Islet precursor cell (in vitro differentiated cells): ENCODE measurements around the gene TRIM34.
"Not testable (repeated sequence)": the region's sequence is repeated elsewhere in the genome, so short reads cannot be mapped to it uniquely, and the experiment has no call there.

ENCODE experiments used
- DNase-seq: peaks from one replicate; pipeline ENCODE4 v3.0.0-alpha.2; 2018

TRIM34 gene, protein sequence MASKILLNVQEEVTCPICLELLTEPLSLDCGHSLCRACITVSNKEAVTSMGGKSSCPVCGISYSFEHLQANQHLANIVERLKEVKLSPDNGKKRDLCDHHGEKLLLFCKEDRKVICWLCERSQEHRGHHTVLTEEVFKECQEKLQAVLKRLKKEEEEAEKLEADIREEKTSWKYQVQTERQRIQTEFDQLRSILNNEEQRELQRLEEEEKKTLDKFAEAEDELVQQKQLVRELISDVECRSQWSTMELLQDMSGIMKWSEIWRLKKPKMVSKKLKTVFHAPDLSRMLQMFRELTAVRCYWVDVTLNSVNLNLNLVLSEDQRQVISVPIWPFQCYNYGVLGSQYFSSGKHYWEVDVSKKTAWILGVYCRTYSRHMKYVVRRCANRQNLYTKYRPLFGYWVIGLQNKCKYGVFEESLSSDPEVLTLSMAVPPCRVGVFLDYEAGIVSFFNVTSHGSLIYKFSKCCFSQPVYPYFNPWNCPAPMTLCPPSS

GRCh38 chr11:5624489-5625279 is at the start of gene TRIM34:
TRIM34 (plus strand) TSS chr11:5625001; CDS start chr11:5632332, 7,331 bp downstream.
- DNase-seq = peak; percentile 64

DNA sequence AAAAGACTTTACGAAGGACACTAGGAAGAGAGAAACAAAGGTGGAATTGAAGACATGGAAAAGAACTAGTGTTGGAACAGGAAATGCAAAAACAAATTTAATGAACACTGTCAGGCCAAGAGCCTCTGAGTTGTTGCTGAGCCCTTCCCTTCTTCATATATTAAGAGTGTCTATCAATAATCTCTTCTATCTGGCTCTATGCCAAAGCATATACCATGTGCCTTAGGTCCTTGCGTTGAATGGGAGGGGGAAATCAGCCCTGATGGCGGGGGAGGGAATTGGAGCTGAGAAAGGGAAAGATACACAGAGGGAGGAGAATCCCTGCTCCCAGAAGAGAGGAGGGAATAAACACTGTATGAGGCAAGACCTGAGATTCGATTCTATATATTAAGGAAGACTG is 49.6 kb upstream of the TRIM34 start:
- no peak for DNase-seq

GRCh38 chr11:5577101-5577500 is 47.7 kb upstream of the TRIM34 start:
- no peak for DNase-seq

DNA sequence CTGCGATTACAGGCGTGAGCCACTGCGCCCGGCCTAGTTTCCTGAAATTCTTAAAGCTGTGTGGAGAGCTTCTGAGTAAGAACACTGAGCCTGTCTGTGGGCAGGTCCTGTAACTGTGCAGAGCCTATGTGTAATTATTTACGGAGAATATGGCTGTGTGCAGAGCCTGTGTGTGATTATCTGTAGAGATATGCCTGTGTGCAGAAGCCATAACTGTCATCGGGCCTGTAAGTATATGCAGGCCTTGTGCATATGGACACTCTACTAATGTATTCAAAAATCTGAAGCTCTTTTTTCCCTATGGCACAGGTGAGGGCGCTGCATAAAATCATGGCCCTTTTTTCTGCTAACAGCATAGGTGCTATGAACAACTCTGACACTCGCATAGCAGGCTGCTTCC is 44.2 kb upstream of the TRIM34 start, which contains the start of gene OR52B6:
TSS of gene OR52B6 (plus strand) at position 301 of the 400 bp plus-strand sequence. CDS start at position 301, 0 bp downstream.
- no peak for DNase-seq

DNA sequence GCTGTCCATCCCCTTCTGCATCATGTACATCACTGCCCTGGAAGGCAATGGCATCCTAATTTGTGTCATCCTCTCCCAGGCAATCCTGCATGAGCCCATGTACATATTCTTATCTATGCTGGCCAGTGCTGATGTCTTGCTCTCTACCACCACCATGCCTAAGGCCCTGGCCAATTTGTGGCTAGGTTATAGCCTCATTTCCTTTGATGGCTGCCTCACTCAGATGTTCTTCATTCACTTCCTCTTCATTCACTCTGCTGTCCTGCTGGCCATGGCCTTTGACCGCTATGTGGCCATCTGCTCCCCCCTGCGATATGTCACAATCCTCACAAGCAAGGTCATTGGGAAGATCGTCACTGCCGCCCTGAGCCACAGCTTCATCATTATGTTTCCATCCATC is 43.8 kb upstream of the TRIM34 start:
- DNase-seq = no peak

DNA sequence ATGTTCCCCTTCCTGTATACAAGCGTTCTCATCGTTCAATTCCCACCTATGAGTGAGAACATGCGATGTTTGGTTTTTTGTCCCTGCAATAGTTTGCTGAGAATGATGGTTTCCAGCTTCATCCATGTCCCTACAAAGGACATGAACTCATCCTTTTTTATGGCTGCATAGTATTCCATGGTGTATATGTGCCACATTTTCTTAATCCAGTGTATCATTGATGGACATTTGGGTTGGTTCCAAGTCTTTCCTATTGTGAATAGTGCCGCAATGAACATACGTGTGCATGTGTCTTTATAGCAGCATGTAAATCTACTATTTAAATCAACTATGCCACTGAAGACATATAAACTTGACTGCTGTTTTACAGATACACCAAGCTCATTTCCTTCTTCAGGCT is 40.3 kb upstream of the TRIM34 start:
- not testable (repeated sequence) for DNase-seq

- not testable (repeated sequence) for DNase-seq
Observed at GRCh38 chr11:5589906-5590305, 34.9 kb upstream of the TRIM34 start.

GRCh38 chr11:5591613-5592012 is 33.2 kb upstream of the TRIM34 start:
- DNase-seq = no peak

GRCh38 chr11:5592615-5593014 is 32.2 kb upstream of the TRIM34 start:
- no peak for DNase-seq

DNA sequence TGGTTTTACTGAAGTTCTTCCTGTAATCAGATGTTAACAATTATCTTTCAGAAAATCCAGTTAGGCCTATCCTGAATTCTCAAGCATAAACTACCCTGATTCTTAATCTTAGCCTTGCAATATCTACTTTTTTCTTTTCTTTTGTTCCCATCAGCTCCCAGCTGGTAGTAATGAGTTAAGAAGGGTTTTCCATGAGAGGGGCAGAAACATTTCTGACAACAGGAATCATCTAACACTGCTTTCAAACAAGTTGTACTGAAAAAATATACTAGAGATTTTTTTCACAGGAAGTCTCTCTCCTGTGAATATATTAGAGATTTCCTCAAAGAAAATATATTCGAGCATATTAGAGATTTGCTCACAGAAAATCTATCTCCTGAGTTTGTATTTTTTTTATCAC is 31.7 kb upstream of the TRIM34 start:
- no peak for DNase-seq

DNA sequence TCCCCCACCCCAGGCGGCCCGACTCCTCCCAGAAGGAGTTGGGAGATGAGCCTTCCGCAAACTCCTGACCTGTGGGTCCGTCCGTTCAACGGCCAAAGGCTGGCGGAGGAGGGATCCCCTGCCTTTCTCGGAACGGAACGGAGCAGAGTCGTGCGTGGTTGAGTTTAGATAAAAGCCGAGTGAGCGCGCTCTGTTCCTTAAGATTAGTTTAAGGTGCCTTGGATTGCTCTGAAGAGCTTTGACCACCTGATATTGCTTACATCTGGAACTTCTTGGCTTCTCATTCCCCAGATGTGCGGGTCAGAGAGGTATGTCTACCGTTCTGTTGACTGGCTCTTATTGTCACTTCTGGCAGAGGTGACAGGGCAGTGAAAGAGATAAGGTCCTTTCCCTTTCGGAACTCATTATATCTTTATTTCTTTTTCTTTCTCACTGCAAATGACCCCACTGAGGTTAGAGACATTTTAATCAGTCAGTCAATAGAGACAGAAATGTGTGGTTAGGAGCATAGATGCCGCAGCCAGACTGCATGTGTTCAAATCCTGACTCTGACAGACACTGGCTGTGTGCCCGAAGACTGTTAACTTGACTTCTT is 28.1 kb upstream of the TRIM34 start, which contains the start of gene TRIM6:
TSS of gene TRIM6 (plus strand) at position 31 of the 595 bp plus-strand sequence. CDS start at position 292, 261 bp downstream.
- peak; percentile 92 for DNase-seq

- DNase-seq = peak; percentile 72
Observed at GRCh38 chr11:5597953-5598352, 26.8 kb upstream of the TRIM34 start.

DNA sequence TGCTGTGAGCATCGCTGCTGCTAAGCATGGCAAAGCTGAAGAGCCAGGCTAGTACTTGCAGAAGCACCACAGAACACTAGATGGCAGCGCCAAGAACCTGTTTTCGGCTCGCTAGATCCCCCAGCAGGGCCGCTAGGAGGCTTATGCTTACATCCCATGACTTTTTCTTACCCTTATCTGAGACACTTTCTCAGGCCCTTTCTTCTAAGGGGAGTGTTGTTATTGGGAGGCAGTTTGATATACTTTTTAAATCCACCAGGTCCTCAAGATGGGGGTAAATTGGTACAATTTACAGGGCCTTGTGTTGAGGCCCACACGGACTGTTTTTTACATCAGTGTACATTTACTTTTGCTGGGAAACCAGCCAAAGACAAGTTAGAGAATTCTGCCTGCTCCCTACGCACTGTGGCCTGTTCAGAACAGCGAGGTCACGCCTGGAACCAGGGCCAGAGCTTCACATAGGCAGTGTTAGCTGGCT is 24.4 kb upstream of the TRIM34 start:
- peak; percentile 92 for DNase-seq

GRCh38 chr11:5602791-5603190 is 22.0 kb upstream of the TRIM34 start:
- DNase-seq = not testable (repeated sequence)

DNA sequence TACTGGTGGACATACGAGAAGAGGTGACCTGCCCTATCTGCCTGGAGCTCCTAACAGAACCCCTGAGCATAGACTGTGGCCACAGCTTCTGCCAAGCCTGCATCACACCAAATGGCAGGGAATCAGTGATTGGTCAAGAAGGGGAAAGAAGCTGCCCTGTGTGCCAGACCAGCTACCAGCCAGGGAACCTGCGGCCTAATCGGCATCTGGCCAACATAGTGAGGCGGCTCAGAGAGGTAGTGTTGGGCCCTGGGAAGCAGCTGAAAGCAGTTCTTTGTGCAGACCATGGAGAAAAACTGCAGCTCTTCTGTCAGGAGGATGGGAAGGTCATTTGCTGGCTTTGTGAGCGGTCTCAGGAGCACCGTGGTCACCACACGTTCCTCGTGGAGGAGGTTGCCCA is 21.5 kb upstream of the TRIM34 start:
- DNase-seq = no peak

DNA sequence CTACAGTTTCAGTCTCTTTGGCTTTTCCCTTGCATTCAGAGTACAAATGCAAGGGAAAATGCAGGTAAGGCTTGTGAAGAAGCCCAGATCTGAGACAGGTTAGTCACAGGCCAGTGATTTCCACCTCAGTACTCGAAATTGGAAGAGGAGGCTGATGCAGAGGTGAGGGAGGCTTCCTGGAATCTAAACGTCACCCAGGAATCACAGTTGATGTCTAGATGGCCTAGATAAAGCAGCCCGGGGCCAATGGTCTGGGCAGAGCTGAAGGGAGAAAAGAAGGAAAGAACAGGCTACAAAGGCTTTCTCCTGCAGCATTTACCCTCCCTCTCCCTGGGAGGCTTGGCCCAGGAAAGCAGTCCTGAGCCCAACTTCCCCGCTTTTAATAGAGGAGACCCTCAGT is 19.9 kb upstream of the TRIM34 start:
- peak; percentile 89 for DNase-seq

DNA sequence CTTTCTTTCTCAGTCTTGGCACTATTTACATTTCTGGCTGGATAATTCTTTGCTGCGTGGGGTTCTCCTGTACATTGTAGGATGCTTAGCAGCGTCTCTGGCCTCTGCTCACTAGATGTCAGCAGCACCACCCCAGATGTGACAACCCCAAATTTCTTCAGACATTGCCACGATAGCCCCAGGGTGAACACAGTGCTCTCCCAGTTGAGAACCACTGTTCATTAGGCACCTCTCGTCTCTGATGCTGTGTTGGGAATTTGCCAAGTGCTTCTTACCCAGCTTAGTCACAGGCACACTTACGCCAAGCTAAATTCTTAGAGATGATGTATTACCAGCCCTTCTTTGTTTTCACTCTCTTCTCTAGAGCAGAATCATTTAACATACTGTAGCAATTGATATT is 19.0 kb upstream of the TRIM34 start:
- no peak for DNase-seq

DNA sequence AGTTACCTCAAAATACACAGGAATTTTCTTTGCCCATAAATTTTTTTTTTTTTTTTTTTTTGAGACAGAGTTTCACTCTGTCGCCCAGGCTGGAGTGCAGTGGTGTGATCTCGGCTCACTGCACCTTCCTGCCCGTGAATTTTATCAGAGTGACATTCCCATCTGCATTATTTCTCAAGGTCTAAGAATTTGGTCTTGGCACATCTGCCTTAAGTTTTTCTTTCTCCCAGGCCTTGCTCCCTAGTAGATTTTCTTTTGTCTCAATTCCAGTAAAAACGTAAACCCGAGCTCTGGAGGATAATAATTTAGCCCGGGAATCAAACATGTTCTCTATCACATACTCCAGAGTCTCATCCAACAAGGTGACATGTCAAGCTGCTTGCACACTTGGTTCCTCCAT is 16.0 kb upstream of the TRIM34 start:
- no peak for DNase-seq

DNA sequence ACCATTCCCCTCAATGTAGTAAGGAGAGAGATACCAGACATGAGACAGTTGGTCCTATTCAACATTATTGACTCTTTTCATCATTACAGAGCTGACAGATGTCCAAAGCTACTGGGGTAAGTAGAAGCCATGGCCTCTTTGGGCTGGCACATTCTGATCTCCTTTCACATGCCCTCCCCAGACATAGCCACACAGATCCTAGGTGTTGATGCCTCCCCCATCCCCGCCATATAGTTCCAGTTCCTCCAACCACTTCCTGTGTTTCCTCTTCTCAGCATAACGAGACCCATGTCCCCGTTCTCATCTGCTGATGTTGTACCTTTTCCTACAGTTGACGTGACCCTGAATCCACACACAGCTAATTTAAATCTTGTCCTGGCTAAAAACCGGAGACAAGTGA is 14.4 kb upstream of the TRIM34 start:
- DNase-seq = no peak

DNA sequence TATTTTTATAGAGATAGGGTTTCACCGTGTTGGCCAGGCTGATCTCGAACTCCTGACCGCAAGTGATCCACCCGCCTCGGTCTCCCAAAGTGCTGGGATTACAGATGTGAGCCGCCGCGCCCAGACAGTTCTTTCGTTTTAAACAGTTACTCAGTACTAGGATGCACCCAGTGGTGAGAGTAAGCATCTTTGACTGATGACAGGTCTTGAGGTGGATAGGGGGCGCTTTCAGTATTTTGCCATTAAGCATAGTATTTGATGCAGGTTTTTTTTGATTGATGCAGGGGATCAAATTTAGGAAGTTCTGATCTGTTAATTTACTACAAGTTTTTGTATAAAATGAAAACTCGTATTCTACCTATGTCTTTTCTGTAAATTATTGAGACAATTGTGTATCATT is 13.2 kb upstream of the TRIM34 start:
- DNase-seq = no peak

DNA sequence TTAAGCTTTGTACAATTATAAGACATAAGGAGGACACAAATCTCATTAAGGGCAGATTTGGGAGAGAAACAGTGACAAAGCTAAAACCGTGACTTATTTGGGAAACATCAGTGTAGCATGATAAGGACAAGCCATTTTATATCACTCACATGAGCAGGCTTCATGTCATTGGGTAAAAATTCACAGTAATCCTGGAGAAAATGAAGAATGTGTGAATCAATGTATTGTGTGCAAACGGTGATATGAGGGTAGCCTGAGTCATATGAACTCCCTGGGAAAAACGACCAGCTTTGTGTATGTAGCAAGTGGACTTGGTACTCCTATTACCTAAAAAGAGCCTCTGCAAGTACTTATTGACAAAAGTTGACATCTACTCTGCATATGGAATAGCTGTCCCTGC is 6.0 kb upstream of the TRIM34 start:
- DNase-seq = no peak

- DNase-seq = peak; percentile 90
Observed at GRCh38 chr11:5620651-5621521, 3.9 kb upstream of the TRIM34 start.
